Ovary (tissue), 3 donors: ENCODE measurements around the gene C19orf33.

Source experiments
- POLR2A ChIP-seq: fragments of 450-650 bp; IDR thresholded peaks from one replicate; pipeline ENCODE4 v1.6.1; 2017; ENCODE audit warnings: antibody characterized with exemption, mild to moderate bottlenecking, moderate library complexity
- TF ChIP-seq, protein P1 (sequence below), 3 donors: fragments of 450-650 bp in 2 of 3; fragments of 200-600 bp in 1 of 3; IDR thresholded peaks; one replicate each; pipeline versions ENCODE4 v1.5.1 to v1.8.0; 2016 to 2022; ENCODE audit warnings: antibody characterized with exemption in 3 of 3, mild to moderate bottlenecking in 1 of 3
- donor health status: DM: no; HTN: no; CAD: no.

DNA sequence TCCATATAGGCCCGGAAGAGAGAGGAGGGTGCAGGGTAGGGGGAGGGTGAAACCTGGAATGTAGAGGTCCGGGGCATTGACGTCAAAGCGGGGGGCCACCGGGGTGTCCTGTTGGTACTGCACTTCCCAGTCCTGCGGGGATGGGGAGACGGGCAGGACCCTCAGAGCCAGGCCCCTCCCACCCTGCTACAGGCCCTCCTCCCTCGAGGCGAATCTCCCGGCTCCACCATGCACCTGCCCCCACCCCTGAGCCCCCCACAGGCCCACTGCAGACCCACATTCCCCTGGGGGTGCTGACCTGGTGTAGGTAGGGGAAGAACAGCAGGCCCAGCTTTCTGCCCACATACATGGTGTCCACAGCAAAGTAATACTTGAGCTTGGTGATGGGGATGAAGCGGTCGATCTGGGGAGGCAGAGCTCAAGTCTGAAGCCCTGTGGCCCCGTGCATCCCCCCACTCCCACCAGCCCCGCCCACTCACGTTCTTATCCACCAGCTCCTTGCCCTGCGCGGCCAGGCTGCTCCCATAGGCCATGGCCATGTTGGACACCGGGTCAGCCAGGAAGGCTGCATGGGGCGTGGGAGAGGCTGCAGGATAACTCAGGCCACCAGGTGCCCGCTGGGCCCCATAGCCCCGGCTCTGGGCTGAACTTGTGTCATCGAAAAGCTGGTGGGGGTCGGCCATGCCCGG, 5.0 kb downstream of the C19orf33 start:
- TF ChIP-seq, protein P1, sequence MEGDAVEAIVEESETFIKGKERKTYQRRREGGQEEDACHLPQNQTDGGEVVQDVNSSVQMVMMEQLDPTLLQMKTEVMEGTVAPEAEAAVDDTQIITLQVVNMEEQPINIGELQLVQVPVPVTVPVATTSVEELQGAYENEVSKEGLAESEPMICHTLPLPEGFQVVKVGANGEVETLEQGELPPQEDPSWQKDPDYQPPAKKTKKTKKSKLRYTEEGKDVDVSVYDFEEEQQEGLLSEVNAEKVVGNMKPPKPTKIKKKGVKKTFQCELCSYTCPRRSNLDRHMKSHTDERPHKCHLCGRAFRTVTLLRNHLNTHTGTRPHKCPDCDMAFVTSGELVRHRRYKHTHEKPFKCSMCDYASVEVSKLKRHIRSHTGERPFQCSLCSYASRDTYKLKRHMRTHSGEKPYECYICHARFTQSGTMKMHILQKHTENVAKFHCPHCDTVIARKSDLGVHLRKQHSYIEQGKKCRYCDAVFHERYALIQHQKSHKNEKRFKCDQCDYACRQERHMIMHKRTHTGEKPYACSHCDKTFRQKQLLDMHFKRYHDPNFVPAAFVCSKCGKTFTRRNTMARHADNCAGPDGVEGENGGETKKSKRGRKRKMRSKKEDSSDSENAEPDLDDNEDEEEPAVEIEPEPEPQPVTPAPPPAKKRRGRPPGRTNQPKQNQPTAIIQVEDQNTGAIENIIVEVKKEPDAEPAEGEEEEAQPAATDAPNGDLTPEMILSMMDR (IDR thresholded peaks at IDR 0.05) = no peak
- no peak for TF ChIP-seq POLR2A
